ENCODE data around the gene EFCAB5.

DNA sequence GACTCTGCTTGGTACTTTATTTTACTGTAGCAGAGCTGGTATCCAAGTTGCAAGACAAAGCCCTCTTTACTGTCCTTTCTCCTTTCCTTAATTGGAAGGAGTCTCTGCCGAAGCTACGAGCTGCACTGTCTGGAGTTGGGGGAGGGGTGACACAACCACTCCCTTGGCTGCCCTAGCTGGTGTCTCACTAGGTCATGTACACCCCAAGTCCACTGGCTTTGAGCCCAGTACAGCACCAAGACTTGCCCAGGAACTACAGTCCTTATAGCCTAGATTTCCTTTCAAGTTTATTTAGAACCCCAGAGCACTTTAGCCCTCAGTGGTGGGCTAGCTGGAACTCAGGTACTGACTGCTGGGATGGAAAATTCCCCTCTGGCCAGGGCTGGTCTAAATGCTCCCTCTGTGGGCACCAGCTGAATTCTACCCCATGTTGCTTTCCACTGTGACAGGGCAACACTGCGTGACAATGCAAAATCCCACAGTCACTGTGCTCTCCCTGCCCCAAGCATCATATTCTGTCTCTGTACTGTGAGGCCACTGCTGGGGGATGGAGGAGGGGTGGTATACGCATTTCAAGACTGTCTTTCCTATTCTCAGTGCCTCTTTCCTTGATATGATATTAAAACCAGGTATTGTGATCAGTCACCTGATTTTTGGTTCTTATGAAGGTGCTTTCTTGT lies 18.4 kb downstream of the EFCAB5 start:
- TF ChIP-seq, protein P1, sequence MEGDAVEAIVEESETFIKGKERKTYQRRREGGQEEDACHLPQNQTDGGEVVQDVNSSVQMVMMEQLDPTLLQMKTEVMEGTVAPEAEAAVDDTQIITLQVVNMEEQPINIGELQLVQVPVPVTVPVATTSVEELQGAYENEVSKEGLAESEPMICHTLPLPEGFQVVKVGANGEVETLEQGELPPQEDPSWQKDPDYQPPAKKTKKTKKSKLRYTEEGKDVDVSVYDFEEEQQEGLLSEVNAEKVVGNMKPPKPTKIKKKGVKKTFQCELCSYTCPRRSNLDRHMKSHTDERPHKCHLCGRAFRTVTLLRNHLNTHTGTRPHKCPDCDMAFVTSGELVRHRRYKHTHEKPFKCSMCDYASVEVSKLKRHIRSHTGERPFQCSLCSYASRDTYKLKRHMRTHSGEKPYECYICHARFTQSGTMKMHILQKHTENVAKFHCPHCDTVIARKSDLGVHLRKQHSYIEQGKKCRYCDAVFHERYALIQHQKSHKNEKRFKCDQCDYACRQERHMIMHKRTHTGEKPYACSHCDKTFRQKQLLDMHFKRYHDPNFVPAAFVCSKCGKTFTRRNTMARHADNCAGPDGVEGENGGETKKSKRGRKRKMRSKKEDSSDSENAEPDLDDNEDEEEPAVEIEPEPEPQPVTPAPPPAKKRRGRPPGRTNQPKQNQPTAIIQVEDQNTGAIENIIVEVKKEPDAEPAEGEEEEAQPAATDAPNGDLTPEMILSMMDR (conservative IDR thresholded peaks at IDR 0.05; ENCODE audit: low read depth in 2 of 2), result no peak
- TF ChIP-seq, protein P2, sequence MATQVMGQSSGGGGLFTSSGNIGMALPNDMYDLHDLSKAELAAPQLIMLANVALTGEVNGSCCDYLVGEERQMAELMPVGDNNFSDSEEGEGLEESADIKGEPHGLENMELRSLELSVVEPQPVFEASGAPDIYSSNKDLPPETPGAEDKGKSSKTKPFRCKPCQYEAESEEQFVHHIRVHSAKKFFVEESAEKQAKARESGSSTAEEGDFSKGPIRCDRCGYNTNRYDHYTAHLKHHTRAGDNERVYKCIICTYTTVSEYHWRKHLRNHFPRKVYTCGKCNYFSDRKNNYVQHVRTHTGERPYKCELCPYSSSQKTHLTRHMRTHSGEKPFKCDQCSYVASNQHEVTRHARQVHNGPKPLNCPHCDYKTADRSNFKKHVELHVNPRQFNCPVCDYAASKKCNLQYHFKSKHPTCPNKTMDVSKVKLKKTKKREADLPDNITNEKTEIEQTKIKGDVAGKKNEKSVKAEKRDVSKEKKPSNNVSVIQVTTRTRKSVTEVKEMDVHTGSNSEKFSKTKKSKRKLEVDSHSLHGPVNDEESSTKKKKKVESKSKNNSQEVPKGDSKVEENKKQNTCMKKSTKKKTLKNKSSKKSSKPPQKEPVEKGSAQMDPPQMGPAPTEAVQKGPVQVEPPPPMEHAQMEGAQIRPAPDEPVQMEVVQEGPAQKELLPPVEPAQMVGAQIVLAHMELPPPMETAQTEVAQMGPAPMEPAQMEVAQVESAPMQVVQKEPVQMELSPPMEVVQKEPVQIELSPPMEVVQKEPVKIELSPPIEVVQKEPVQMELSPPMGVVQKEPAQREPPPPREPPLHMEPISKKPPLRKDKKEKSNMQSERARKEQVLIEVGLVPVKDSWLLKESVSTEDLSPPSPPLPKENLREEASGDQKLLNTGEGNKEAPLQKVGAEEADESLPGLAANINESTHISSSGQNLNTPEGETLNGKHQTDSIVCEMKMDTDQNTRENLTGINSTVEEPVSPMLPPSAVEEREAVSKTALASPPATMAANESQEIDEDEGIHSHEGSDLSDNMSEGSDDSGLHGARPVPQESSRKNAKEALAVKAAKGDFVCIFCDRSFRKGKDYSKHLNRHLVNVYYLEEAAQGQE (IDR thresholded peaks at IDR 0.05; ENCODE audit: unreplicated experiment), result no peak
- TF ChIP-seq EZH2phosphoT487 (IDR thresholded peaks at IDR 0.05; ENCODE audit: unreplicated experiment) (no peak), ZNF331 (CRISPR knock-in tag; IDR thresholded peaks at IDR 0.05; ENCODE audit: low read depth) (no peak), EZH2 (IDR thresholded peaks at IDR 0.05; ENCODE audit: low read depth, unreplicated experiment) (no peak), POLR2AphosphoS5 (IDR thresholded peaks at IDR 0.05; ENCODE audit: low read depth) (no peak)
- TF ChIP-seq, protein P3, sequence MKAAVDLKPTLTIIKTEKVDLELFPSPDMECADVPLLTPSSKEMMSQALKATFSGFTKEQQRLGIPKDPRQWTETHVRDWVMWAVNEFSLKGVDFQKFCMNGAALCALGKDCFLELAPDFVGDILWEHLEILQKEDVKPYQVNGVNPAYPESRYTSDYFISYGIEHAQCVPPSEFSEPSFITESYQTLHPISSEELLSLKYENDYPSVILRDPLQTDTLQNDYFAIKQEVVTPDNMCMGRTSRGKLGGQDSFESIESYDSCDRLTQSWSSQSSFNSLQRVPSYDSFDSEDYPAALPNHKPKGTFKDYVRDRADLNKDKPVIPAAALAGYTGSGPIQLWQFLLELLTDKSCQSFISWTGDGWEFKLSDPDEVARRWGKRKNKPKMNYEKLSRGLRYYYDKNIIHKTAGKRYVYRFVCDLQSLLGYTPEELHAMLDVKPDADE (IDR thresholded peaks at IDR 0.05), result no peak

Data from GM23338 (cell line).